Stimulated activated naive CD8-positive, alpha-beta T cell treated with anti-CD3 and anti-CD28 coated beads, Interleukin-15, Interleukin-2, amounts not matched to agents 100 U/mL and 50 U/mL, for 24 hours (primary cell): ENCODE measurements around the gene SLFN12L.
"Not testable (repeated sequence)": the region's sequence is repeated elsewhere in the genome, so short reads cannot be mapped to it uniquely, and the experiment has no call there.

ENCODE experiments used
- ATAC-seq: fragments of 150-1000 bp; cut with Tn5 transposase; one replicate; pipeline ENCODE4 v1.10.0; 2021
- DNase-seq: peaks from one replicate; pipeline ENCODE4 v3.0.0; 2021

The SLFN12L gene

DNA sequence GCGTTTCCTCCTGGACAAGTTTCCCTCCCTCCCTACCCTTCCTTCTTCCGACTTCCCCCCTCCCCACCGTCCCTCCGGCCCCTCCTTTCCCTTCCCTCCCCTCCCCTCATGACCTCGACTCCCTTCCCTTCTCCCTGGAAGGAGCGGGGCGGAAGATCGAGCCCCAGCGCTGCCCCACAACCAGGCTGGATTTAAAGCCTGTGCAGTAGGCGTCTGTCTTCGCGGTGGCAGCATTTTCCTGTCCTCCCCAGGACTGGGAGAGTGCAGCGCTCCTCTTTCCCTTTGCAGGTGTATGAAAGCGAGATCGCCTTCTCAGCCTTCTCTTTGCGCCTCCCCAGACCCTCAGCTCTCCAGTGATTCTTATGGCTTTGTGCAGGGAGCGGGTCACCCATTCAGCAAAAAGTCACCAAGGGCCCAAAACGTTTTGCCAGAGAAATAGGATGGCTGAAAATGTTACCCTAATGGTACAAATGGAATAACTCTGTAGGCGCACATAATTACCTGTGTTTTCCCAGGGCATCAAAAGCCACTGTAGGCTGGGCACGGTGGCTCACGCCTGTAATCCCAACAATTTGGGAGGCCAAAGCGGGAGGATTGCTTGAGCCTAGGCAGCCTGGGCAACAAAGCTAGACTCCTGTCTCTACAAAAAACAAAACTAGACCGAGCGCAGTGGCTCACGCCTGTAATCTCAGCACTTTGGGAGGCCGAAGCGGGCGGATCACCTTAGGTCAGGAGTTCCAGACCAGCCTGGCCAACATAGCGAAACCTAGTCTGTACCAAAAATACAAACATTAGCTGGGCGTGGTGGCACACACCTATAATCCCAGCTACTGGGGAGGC is 40.8 kb downstream of the SLFN12L start:
- no peak for DNase-seq
- ATAC-seq: no peak

GRCh38 chr17:35493040-35493439 is 44.4 kb downstream of the SLFN12L start:
- no peak for ATAC-seq
- DNase-seq: no peak

- ATAC-seq: no peak
- no peak for DNase-seq
Measured at GRCh38 chr17:35491417-35491816, 46.1 kb downstream of the SLFN12L start.

GRCh38 chr17:35489944-35490343 is 47.5 kb downstream of the SLFN12L start:
- DNase-seq: no peak
- no peak for ATAC-seq

DNA sequence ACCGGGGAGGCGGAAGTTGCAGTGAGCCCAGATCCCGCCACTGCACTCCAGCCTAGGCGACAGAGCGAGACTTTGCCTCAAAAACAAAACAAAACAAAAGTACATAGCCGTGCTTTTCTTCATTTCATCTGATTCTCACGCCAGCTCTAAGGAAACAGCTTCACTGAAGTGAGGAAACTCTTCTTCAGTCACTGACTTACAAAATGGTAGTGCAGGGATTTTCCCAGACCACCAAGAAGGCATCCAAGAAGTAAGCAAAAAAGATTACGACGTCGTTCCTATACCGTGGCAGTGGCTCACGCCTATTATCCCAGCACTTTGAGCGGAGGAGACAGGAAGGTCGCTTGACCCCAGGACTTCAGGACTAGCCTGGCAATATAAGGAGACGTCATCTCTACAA is 48.5 kb downstream of the SLFN12L start:
- no peak for ATAC-seq

DNA sequence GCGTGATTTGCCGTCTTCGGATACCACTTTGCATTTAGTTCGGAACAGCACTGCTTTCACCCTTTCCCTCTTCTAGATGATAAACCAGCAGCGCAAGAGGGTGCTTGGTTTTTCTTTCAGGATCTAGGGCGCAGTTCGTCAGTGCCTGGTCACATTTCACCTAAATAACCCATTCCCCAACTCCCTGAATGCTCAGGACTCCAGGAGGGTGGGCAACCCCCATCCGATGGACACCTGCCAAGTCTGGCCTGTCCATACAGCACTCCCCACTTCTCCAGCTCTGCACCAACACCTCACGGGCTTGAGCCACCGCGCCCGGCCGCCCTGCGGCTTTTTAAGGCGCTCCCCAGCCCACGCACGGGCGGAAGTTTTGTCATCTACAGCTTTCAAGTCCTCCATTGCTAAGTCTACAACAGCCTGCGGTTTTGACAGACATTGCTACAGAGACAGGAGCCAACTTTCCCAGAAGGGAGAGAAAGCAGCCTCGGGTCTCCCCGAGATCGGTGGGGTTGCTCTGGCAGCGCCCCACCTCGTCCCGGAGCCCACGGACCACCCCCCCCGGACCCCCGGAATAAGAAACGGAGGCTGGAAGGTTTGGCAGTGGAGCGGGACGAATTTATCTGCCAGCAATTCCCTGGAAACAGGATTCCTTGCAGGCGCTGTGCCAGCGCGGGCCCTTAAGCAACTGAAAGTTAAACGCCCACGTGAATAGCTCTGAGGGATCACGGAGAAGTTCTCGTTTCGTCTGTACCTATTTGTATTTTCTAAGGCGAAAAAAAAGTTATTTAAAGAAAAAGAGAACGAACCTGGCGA is 50.4 kb downstream of the SLFN12L start:
- DNase-seq: peak; percentile 89
- peak; percentile 78 for ATAC-seq

More for the DNA sequence above, 48.5 kb downstream of the SLFN12L start:
- no peak for DNase-seq

GRCh38 chr17:35479271-35479670 is 58.2 kb downstream of the SLFN12L start:
- ATAC-seq (no peak), DNase-seq (no peak)

GRCh38 chr17:35477248-35477647 is 60.2 kb downstream of the SLFN12L start:
- DNase-seq (no peak), ATAC-seq (no peak)

- DNase-seq (no peak), ATAC-seq (no peak)
Measured at GRCh38 chr17:35476283-35476820, 61.1 kb downstream of the SLFN12L start.

GRCh38 chr17:35468475-35468874 is 69.0 kb downstream of the SLFN12L start:
- ATAC-seq (no peak), DNase-seq (no peak)

DNA sequence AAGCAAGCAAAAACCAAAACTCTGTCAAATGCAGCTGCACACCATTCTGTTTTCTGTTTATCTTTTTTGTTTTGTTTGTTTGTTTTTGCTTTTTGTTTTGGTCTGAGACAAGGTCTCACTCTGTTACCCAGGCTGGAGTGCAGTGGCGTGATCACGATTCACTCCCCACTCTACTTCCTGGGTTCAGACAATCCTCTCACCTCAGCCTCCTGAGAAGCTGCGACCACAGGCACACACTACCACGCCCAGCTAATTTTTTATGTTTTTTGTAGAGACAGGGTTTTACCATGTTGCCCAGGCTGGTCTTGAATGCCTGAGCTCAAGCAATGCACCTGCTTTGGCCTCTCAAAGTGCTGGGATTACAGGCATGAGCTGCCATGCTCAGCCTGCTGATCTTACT is 69.7 kb downstream of the SLFN12L start:
- no peak for DNase-seq
- no peak for ATAC-seq

DNA sequence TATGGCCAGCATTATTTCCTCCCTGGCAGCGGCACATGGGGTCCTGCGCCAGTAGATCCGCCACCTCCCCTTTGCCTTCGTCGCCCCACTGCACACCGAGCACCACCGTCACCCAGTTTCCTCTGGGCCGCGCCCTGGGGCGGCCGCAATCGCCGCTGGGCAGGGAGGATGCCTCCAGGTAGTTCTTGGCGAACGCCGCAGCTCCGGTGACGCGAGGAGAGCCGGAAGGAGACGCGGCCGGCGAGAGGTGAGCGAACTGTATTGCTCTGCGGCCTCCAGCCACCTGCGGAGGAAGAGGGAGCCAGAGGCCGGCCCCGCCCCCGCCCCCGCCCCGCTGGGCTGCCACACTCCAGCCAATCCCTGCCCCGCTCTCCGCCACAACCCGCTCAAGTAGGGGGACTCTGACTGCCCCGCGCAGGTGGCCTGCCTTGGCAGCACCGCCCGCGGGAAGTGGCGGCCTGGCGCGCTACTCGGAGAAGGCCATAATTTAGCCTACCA is 77.1 kb downstream of the SLFN12L start:
- ATAC-seq (peak; percentile 93), DNase-seq (peak; percentile 67)

DNA sequence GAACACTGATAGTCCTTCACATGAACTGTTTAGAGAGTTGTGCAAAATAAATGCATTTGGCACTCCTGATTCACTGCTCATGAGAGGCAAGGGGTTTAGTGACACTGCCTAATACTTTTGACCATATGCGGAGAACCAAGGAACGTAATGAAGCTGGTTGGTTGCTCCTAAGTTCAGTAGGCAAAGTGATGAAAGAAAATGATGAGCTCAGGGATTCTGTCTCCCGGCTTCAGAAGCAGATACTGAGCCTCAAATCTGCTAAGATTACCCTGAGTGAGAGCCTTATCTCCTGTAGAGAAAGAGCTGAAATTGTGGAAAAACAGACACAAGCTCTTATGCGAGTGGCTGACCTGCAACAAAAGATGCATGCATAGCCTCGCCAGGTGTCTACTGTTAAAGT is 83.4 kb downstream of the SLFN12L start:
- not testable (repeated sequence) for ATAC-seq, DNase-seq

- DNase-seq: no peak
- ATAC-seq: no peak
Measured at GRCh38 chr17:35453171-35453570, 84.3 kb downstream of the SLFN12L start.

GRCh38 chr17:35449371-35449931 is 88.0 kb downstream of the SLFN12L start:
- no peak for ATAC-seq
- DNase-seq: no peak

DNA sequence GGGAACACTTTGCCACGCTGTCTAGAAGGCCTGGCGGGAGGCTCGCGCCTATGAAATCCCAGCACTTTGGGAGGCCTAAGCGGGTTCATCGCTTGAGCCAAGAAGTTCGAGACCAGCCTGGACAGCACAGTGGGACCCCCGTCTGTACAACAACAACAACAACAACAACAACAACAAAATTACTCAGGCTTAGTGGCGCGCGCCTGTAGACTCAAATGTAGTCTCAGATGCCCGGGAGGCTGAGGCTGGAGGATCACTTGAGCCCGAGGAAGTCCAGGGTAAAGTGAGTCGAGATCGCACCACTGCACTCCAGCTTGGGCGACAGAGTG is 88.6 kb downstream of the SLFN12L start:
- DNase-seq: no peak
- ATAC-seq: no peak

DNA sequence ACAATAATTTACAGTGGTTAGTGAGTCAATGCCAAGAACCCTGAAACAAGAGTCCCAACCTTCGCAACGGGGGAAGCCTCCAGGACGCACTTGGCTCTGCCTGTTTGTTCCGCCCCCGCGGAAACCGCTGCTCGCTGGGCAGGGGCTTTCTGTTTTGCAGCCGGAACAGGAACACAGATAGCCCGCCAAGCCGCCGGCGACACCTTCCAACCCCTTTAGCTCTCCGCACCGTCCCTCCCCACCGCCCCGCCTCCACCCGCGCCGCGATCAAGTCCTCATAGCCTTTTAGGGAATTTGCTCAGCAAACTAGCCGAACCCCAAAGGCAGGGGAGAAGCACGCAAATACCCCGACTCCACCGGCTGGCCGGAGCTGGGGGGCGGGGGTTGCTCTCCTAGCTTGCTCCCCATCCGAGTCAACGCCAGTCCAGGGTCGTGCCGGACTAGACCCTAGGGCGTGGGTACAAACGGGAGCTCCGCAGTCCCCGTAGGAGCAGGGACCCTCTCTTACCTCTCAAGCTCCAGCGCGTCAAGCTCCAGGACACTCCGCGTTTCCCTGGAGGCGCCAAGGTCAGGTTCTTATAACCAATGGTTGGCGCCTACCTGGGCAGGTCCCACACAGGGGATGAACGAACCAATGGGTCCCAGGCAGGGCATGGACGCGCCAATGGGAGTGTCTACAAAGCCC is 89.1 kb downstream of the SLFN12L start, which contains the start of gene SLFN13:
SLFN13 (minus strand) TSS at position 553 of the 685 bp plus-strand sequence. CDS start 3,086 bp downstream, outside the sequence.
- DNase-seq: peak; percentile 95
- ATAC-seq: peak; percentile 97

DNA sequence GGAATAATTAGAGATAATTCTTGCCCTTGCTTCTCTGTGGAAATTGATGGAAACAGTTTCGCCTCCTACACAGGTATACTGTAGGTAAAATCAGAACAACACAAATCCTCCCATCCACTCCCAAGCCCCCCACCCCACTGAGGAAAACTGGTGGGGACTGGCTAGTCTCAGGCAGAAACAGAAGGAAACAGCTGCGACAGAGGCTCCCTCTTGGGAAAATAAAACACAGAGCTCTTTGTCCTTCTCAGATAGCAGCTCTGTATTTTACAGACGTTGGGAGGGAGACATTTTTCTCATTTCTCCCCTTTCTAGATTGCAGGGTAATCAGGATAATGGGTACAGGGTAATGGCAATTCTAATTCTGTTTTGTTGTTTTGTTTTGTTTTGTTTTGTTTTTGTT is 90.0 kb downstream of the SLFN12L start:
- no peak for DNase-seq
- no peak for ATAC-seq

- ATAC-seq (no peak), DNase-seq (no peak)
Measured at GRCh38 chr17:35438433-35438832, 99.0 kb downstream of the SLFN12L start.

GRCh38 chr17:35433075-35433894 is 104.2 kb downstream of the SLFN12L start:
- DNase-seq (peak; percentile 67), ATAC-seq (peak; percentile 94)
